NB4 (cell line): ENCODE data around the gene NUMB.
"Not testable (repeated sequence)": the region's sequence is repeated elsewhere in the genome, so short reads cannot be mapped to it uniquely, and the experiment has no call there.

ENCODE experiments used
- CTCF ChIP-seq: IDR thresholded peaks from one replicate; pipeline ENCODE4 v1.5.1; 2012; ENCODE audit warnings: low read depth, low read length
- MAX ChIP-seq: IDR thresholded peaks from 2 replicates; pipeline ENCODE4 v1.6.1; 2011; ENCODE audit warnings: low read depth, low read length
- POLR2A ChIP-seq: IDR thresholded peaks from 2 replicates; pipeline ENCODE4 v1.6.1; 2011; ENCODE audit warnings: mild to moderate bottlenecking; ENCODE audit not compliant: insufficient read length; ENCODE audit errors: extremely low read depth

- not testable (repeated sequence) for TF ChIP-seq CTCF, MAX, POLR2A
These were observed 70.5 kb downstream of the NUMB start for GRCh38 chr14:73387860-73388259.
